Measurements from ENCODE around the gene PTPRD. TPM values are rescaled to one million over a fixed set of nuclear protein-coding genes. Genes with fewer than 3 reads are reported as not detected.

PTPRD gene
- total RNA-seq, 2 experiments from 2014 or later = 0.03 TPM; not detected in 1

GRCh38 chr9:8750639-8751051, 1862.2 kb downstream of the PTPRD start:
- BruUV-seq (replicated peaks) = no TSS peak
- no peaks in the 10 kb centered on the region for H3K4me1 ChIP-seq (ENCODE audit: insufficient read depth, low read length, poor library complexity, severe bottlenecking)
- H3K9me3 ChIP-seq (ENCODE audit: low read length) = no peaks in the 10 kb centered on the region
- no peak for DNase-seq (ENCODE audit: low spot score)
- H3K9me2 ChIP-seq (ENCODE audit: insufficient read depth, low read length) = no peaks in the 10 kb centered on the region
- ChIA-PET CTCF (ENCODE audit: unreplicated experiment) (no interaction called here), POLR2A (no interaction called here)
- no peak overlapping the region for H3K4me2 ChIP-seq (ENCODE audit: low read length)
- H3K27ac ChIP-seq (ENCODE audit: low read depth, low read length, poor library complexity, severe bottlenecking) = no peak overlapping the region
- TF ChIP-seq CTCF (conservative IDR thresholded peaks at IDR 0.05; ENCODE audit: low read length) (no peak), EZH2phosphoT487 (IDR thresholded peaks at IDR 0.05; ENCODE audit: borderline replicate concordance, low read depth, low read length) (no peak)
- H4K20me1 ChIP-seq (ENCODE audit: insufficient read depth, low read length) = no peaks in the 10 kb centered on the region
- H3K4me3 ChIP-seq (ENCODE audit: low read depth, low read length, poor library complexity, severe bottlenecking) = no peak overlapping the region
- intact Hi-C loops (cut with micrococcal nuclease; ENCODE audit: unreplicated experiment) = no loop called here
- H3K36me3 ChIP-seq (ENCODE audit: insufficient read depth, low read length) = no peaks in the 10 kb centered on the region
- H2AFZ ChIP-seq (ENCODE audit: low read length) = no peak overlapping the region
- no peaks in the 10 kb centered on the region for H3K79me2 ChIP-seq (ENCODE audit: insufficient read depth, low read depth, low read length)

- ChIA-PET POLR2A (no interaction called here), CTCF (ENCODE audit: unreplicated experiment) (no interaction called here)
- Histone ChIP-seq H3K4me1 (ENCODE audit: insufficient read depth, low read length, poor library complexity, severe bottlenecking) (no peaks in the 10 kb centered on the region), H2AFZ (ENCODE audit: low read length) (no peak overlapping the region), H3K4me2 (ENCODE audit: low read length) (no peak overlapping the region), H3K9me2 (ENCODE audit: insufficient read depth, low read length) (no peaks in the 10 kb centered on the region), H3K9me3 (ENCODE audit: low read length) (no peaks in the 10 kb centered on the region), H3K4me3 (ENCODE audit: low read depth, low read length, poor library complexity, severe bottlenecking) (no peak overlapping the region), H3K36me3 (ENCODE audit: insufficient read depth, low read length) (no peaks in the 10 kb centered on the region), H3K79me2 (ENCODE audit: insufficient read depth, low read depth, low read length) (no peaks in the 10 kb centered on the region), H4K20me1 (ENCODE audit: insufficient read depth, low read length) (no peaks in the 10 kb centered on the region), H3K27ac (ENCODE audit: low read depth, low read length, poor library complexity, severe bottlenecking) (no peak overlapping the region)
- no TSS peak for BruUV-seq (replicated peaks)
- intact Hi-C loops (cut with micrococcal nuclease; ENCODE audit: unreplicated experiment) = no loop called here
- TF ChIP-seq CTCF (conservative IDR thresholded peaks at IDR 0.05; ENCODE audit: low read length) = no peak
- TF ChIP-seq EZH2phosphoT487 (IDR thresholded peaks at IDR 0.05; ENCODE audit: borderline replicate concordance, low read depth, low read length) = no peak
- DNase-seq (ENCODE audit: low spot score) = no peak
Observed at GRCh38 chr9:8745347-8745746, 1867.5 kb downstream of the PTPRD start.

GRCh38 chr9:8738945-8739344, 1873.9 kb downstream of the PTPRD start:
- Histone ChIP-seq H3K4me3 (ENCODE audit: low read depth, low read length, poor library complexity, severe bottlenecking) (no peak overlapping the region), H4K20me1 (ENCODE audit: insufficient read depth, low read length) (no peaks in the 10 kb centered on the region), H3K4me2 (ENCODE audit: low read length) (no peak overlapping the region), H3K27ac (ENCODE audit: low read depth, low read length, poor library complexity, severe bottlenecking) (no peak overlapping the region), H2AFZ (ENCODE audit: low read length) (no peak overlapping the region), H3K9me3 (ENCODE audit: low read length) (no peaks in the 10 kb centered on the region), H3K4me1 (ENCODE audit: insufficient read depth, low read length, poor library complexity, severe bottlenecking) (no peaks in the 10 kb centered on the region), H3K36me3 (ENCODE audit: insufficient read depth, low read length) (no peaks in the 10 kb centered on the region), H3K79me2 (ENCODE audit: insufficient read depth, low read depth, low read length) (no peaks in the 10 kb centered on the region), H3K9me2 (ENCODE audit: insufficient read depth, low read length) (no peaks in the 10 kb centered on the region)
- TF ChIP-seq CTCF (conservative IDR thresholded peaks at IDR 0.05; ENCODE audit: low read length) (no peak), EZH2phosphoT487 (IDR thresholded peaks at IDR 0.05; ENCODE audit: borderline replicate concordance, low read depth, low read length) (no peak)
- ChIA-PET POLR2A (no interaction called here), CTCF (ENCODE audit: unreplicated experiment) (no interaction called here)
- DNase-seq (ENCODE audit: low spot score) = no peak
- intact Hi-C loops (cut with micrococcal nuclease; ENCODE audit: unreplicated experiment) = no loop called here
- BruUV-seq (replicated peaks) = no TSS peak

Data from OCI-LY7 (cell line).